ENCODE measurements around the gene DOK3.
A peak's percentile ranks its signal among the peaks of the same experiment; 100 is the strongest.

GRCh38 chr5:177508837-177509236 is 789 bp downstream of the DOK3 start:
- TF ChIP-seq SPI1 (IDR thresholded peaks at IDR 0.05; ENCODE audit: borderline replicate concordance, low read depth) (no peak), REST (IDR thresholded peaks at IDR 0.05; ENCODE audit: insufficient replicate concordance, low read depth) (no peak), POLR2AphosphoS5 (IDR thresholded peaks at IDR 0.05; ENCODE audit: low read depth) (peak; percentile 51; the same call in 1 of the 2 replicates), GABPA (IDR thresholded peaks at IDR 0.05; ENCODE audit: low read depth) (no peak)
- TF ChIP-seq, protein P1, sequence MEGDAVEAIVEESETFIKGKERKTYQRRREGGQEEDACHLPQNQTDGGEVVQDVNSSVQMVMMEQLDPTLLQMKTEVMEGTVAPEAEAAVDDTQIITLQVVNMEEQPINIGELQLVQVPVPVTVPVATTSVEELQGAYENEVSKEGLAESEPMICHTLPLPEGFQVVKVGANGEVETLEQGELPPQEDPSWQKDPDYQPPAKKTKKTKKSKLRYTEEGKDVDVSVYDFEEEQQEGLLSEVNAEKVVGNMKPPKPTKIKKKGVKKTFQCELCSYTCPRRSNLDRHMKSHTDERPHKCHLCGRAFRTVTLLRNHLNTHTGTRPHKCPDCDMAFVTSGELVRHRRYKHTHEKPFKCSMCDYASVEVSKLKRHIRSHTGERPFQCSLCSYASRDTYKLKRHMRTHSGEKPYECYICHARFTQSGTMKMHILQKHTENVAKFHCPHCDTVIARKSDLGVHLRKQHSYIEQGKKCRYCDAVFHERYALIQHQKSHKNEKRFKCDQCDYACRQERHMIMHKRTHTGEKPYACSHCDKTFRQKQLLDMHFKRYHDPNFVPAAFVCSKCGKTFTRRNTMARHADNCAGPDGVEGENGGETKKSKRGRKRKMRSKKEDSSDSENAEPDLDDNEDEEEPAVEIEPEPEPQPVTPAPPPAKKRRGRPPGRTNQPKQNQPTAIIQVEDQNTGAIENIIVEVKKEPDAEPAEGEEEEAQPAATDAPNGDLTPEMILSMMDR (IDR thresholded peaks at IDR 0.05; ENCODE audit: insufficient read depth, low read length): no peak
